ENCODE data around the gene PDLIM7. TPM values are rescaled to one million over a fixed set of nuclear protein-coding genes. Genes with fewer than 3 reads are reported as not detected.

PDLIM7 gene
- polyA plus RNA-seq, 1 donor from 2014 or later, result 21.0 TPM

DNA sequence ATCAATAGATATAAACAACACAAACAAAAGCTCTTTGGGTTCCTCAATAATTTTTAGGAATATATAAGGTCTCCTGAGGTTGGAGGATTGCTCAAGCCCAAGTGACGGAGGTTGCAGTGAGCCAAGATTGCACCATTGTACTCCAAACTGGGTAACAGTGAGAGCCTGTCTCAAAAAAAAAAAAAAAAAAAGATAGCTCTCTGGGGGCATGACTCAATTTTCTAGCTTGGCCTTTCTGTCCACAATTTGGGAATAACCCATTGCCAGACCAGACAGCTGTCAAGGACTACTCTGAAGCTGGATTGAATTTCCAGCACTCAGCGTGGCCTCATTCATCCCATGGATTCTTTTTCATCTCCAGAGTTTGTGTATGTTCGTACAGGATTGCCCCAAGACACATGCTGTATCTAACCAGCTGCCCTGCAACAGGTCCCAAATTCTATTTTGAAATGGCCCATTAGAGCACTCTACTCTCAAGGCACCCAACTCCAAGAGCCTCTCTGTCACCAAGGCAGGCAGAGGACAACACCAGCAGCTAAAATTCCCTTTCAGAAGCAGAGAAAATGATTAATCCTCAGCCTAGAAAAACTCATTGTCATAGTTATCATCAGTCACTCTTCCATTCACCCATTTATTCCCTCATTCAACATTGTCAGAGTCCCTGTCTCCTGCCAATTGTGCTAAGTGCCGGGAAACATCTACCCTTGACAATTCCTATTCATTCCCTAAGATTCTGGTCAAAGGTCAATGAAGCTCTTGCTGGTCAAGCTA, 48.3 kb upstream of the PDLIM7 start:
- H3K27ac ChIP-seq (ENCODE audit: low read length), result no peak overlapping the region
- no peak for TF ChIP-seq POLR2AphosphoS5 (IDR thresholded peaks at IDR 0.05)
- peaks cover 17% of the 10 kb centered on the region for H3K36me3 ChIP-seq (ENCODE audit: insufficient read depth, low read length)

GRCh38 chr5:177542816-177543465, 45.5 kb upstream of the PDLIM7 start:
- Histone ChIP-seq H4K20me1 (ENCODE audit: insufficient read depth) (peaks cover 3% of the 10 kb centered on the region), H3K9ac (ENCODE audit: low read length) (no peak overlapping the region), H3K4me3 (ENCODE audit: low read length) (no peak overlapping the region)

More for the DNA sequence above, 48.3 kb upstream of the PDLIM7 start:
- no peak overlapping the region for H3K9ac ChIP-seq (ENCODE audit: low read length)
- no peak overlapping the region for H2AFZ ChIP-seq (ENCODE audit: low read depth, low read length)
- no peaks in the 10 kb centered on the region for H3F3A ChIP-seq (ENCODE audit: insufficient read depth, low read length, poor library complexity, severe bottlenecking)
- no peaks in the 10 kb centered on the region for H3K9me2 ChIP-seq (ENCODE audit: insufficient read depth, low read length)
- no peak overlapping the region for H3K4me2 ChIP-seq (ENCODE audit: low read length)
- no peaks in the 10 kb centered on the region for H3K9me3 ChIP-seq (ENCODE audit: low read length)
- peaks cover 38% of the 10 kb centered on the region for H3K79me2 ChIP-seq (replicated peaks; ENCODE audit: insufficient read depth, low read length)
- H4K20me1 ChIP-seq (ENCODE audit: insufficient read depth), result peaks cover 3% of the 10 kb centered on the region
- H3K27me3 ChIP-seq (ENCODE audit: insufficient read depth, low read depth, low read length), result no peaks in the 10 kb centered on the region
- H3K4me3 ChIP-seq (ENCODE audit: low read length), result no peak overlapping the region

GRCh38 chr5:177540438-177540837, 43.0 kb upstream of the PDLIM7 start:
- Histone ChIP-seq H3K9ac (ENCODE audit: low read length) (no peak overlapping the region), H3K9me3 (ENCODE audit: low read length) (no peaks in the 10 kb centered on the region), H3F3A (ENCODE audit: insufficient read depth, low read length, poor library complexity, severe bottlenecking) (no peaks in the 10 kb centered on the region), H3K79me2 (replicated peaks; ENCODE audit: insufficient read depth, low read length) (peaks cover 18% of the 10 kb centered on the region), H3K4me2 (ENCODE audit: low read length) (no peak overlapping the region), H3K27me3 (ENCODE audit: insufficient read depth, low read depth, low read length) (no peaks in the 10 kb centered on the region), H2AFZ (ENCODE audit: low read depth, low read length) (no peak overlapping the region), H4K20me1 (ENCODE audit: insufficient read depth) (no peaks in the 10 kb centered on the region), H3K4me3 (ENCODE audit: low read length) (no peak overlapping the region), H3K27ac (ENCODE audit: low read length) (no peak overlapping the region), H3K9me2 (ENCODE audit: insufficient read depth, low read length) (no peaks in the 10 kb centered on the region), H3K36me3 (ENCODE audit: insufficient read depth, low read length) (peaks cover 12% of the 10 kb centered on the region)
- TF ChIP-seq RAD21 (conservative IDR thresholded peaks at IDR 0.05) (no peak), POLR2AphosphoS5 (IDR thresholded peaks at IDR 0.05) (no peak)
- TF ChIP-seq, protein P1, sequence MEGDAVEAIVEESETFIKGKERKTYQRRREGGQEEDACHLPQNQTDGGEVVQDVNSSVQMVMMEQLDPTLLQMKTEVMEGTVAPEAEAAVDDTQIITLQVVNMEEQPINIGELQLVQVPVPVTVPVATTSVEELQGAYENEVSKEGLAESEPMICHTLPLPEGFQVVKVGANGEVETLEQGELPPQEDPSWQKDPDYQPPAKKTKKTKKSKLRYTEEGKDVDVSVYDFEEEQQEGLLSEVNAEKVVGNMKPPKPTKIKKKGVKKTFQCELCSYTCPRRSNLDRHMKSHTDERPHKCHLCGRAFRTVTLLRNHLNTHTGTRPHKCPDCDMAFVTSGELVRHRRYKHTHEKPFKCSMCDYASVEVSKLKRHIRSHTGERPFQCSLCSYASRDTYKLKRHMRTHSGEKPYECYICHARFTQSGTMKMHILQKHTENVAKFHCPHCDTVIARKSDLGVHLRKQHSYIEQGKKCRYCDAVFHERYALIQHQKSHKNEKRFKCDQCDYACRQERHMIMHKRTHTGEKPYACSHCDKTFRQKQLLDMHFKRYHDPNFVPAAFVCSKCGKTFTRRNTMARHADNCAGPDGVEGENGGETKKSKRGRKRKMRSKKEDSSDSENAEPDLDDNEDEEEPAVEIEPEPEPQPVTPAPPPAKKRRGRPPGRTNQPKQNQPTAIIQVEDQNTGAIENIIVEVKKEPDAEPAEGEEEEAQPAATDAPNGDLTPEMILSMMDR (IDR thresholded peaks at IDR 0.05; ENCODE audit: poor library complexity, severe bottlenecking), result no peak

More at GRCh38 chr5:177542816-177543465, 45.5 kb upstream of the PDLIM7 start:
- Histone ChIP-seq H3K9me3 (ENCODE audit: low read length) (no peaks in the 10 kb centered on the region), H3K4me2 (ENCODE audit: low read length) (no peak overlapping the region), H3K9me2 (ENCODE audit: insufficient read depth, low read length) (no peaks in the 10 kb centered on the region), H3F3A (ENCODE audit: insufficient read depth, low read length, poor library complexity, severe bottlenecking) (no peaks in the 10 kb centered on the region), H3K27ac (ENCODE audit: low read length) (no peak overlapping the region), H2AFZ (ENCODE audit: low read depth, low read length) (no peak overlapping the region), H3K27me3 (ENCODE audit: insufficient read depth, low read depth, low read length) (no peaks in the 10 kb centered on the region), H3K79me2 (replicated peaks; ENCODE audit: insufficient read depth, low read length) (peaks cover 26% of the 10 kb centered on the region), H3K36me3 (ENCODE audit: insufficient read depth, low read length) (peaks cover 14% of the 10 kb centered on the region)
- no peak for TF ChIP-seq TAF1 (IDR thresholded peaks at IDR 0.05; ENCODE audit: low read depth)
- no peak for TF ChIP-seq POLR2AphosphoS5 (IDR thresholded peaks at IDR 0.05)
- no peak for TF ChIP-seq EP300 (conservative IDR thresholded peaks at IDR 0.05; ENCODE audit: poor library complexity, severe bottlenecking)
- TF ChIP-seq SMC3 (conservative IDR thresholded peaks at IDR 0.05; ENCODE audit: poor library complexity), result no peak

GRCh38 chr5:177539411-177539810, 42.0 kb upstream of the PDLIM7 start:
- no peaks in the 10 kb centered on the region for H3K27me3 ChIP-seq (ENCODE audit: insufficient read depth, low read depth, low read length)
- no peak overlapping the region for H3K9ac ChIP-seq (ENCODE audit: low read length)
- no peak overlapping the region for H2AFZ ChIP-seq (ENCODE audit: low read depth, low read length)
- H3K27ac ChIP-seq (ENCODE audit: low read length), result no peak overlapping the region
- H3K4me3 ChIP-seq (ENCODE audit: low read length), result no peak overlapping the region
- TF ChIP-seq, protein P1 (IDR thresholded peaks at IDR 0.05; ENCODE audit: poor library complexity, severe bottlenecking), result no peak
- no peak for TF ChIP-seq SMC3 (conservative IDR thresholded peaks at IDR 0.05; ENCODE audit: poor library complexity)
- H3K79me2 ChIP-seq (replicated peaks; ENCODE audit: insufficient read depth, low read length), result peaks cover 14% of the 10 kb centered on the region
- peaks cover 12% of the 10 kb centered on the region for H3K36me3 ChIP-seq (ENCODE audit: insufficient read depth, low read length)
- no peaks in the 10 kb centered on the region for H4K20me1 ChIP-seq (ENCODE audit: insufficient read depth)
- no peaks in the 10 kb centered on the region for H3K9me3 ChIP-seq (ENCODE audit: low read length)
- H3K4me2 ChIP-seq (ENCODE audit: low read length), result no peak overlapping the region
- H3F3A ChIP-seq (ENCODE audit: insufficient read depth, low read length, poor library complexity, severe bottlenecking), result no peaks in the 10 kb centered on the region
- H3K9me2 ChIP-seq (ENCODE audit: insufficient read depth, low read length), result no peaks in the 10 kb centered on the region

All from neural cell (in vitro differentiated cells).